IMR-90 (cell line): ENCODE measurements around the gene PDE4B. TPM values are rescaled to one million over a fixed set of nuclear protein-coding genes. Genes with fewer than 3 reads are reported as not detected.
A peak's percentile ranks its signal among the peaks of the same experiment; 100 is the strongest.

ENCODE experiments used
- ATAC-seq: fragments of 200-7000 bp; cut with Tn5 transposase; 2 replicates; pipeline ENCODE4 v1.9.1; 2020; ENCODE audit warnings: low read depth, mild to moderate bottlenecking, moderate library complexity
- BruUV-seq: library from RNA; stranded (reverse); fragments of 400-500 nt; replicated peaks from 2 replicates; lab custom pipeline; 2021; lab: Mats Ljungman, UMichigan
- CTCF ChIA-PET: fragments of 300-600 bp; formaldehyde crosslinking; extraction: SDS; loops from one replicate; lab custom pipeline; 2021; ENCODE audit warnings: antibody characterized with exemption; lab: Yijun Ruan, JAX
- POLR2A ChIA-PET: fragments of 300-600 bp; sonication (Branson Sonifier 250); formaldehyde crosslinking; loops from one replicate; lab custom pipeline; 2022; ENCODE audit warnings: antibody characterized with exemption; ENCODE audit not compliant: unreplicated experiment; lab: Charles Lee
- DNase-seq: peaks from one replicate; pipeline ENCODE4 v3.0.0; 2013
- H2AFZ ChIP-seq: replicated peaks from 2 replicates; pipeline ENCODE3; 2013; ENCODE audit warnings: low read length, mild to moderate bottlenecking; ENCODE audit not compliant: poor library complexity
- H2AK5ac ChIP-seq: 2 replicates; pipeline ENCODE4 v1.6.1; 2013; ENCODE audit warnings: low read depth, low read length, inconsistent platforms
- H2AK9ac ChIP-seq: replicated peaks from 2 replicates; pipeline ENCODE3; 2013; ENCODE audit warnings: mild to moderate bottlenecking, low read depth, low read length, moderate library complexity; ENCODE audit not compliant: poor library complexity
- H2BK120ac ChIP-seq: 2 replicates; pipeline ENCODE4 v1.6.1; 2013; ENCODE audit warnings: low read depth, low read length, inconsistent platforms
- H2BK15ac ChIP-seq: 3 replicates; pipeline ENCODE4 v1.6.1; 2013; ENCODE audit warnings: low read depth, low read length, inconsistent platforms
- H2BK20ac ChIP-seq: 2 replicates; pipeline ENCODE4 v1.6.1; 2013; ENCODE audit warnings: low read depth, mild to moderate bottlenecking, inconsistent platforms, low read length, moderate library complexity
- H2BK5ac ChIP-seq: 2 replicates; pipeline ENCODE4 v1.6.1; 2013; ENCODE audit warnings: mild to moderate bottlenecking, low read depth, low read length, inconsistent platforms; ENCODE audit not compliant: poor library complexity, severe bottlenecking
- H3K14ac ChIP-seq: replicated peaks from 2 replicates; pipeline ENCODE4 v1.6.1; 2013; ENCODE audit warnings: low read depth, low read length, inconsistent platforms
- H3K18ac ChIP-seq: 2 replicates; pipeline ENCODE4 v1.6.1; 2013; ENCODE audit warnings: low read depth, low read length, control low read depth
- H3K23ac ChIP-seq: 2 replicates; pipeline ENCODE4 v1.6.1; 2013; ENCODE audit warnings: low read depth, low read length, inconsistent platforms
- H3K27ac ChIP-seq: 2 replicates; pipeline ENCODE4 v1.5.1; 2013; ENCODE audit warnings: mild to moderate bottlenecking, control low read depth, low read length; ENCODE audit not compliant: insufficient read depth
- H3K27me3 ChIP-seq: 2 replicates; pipeline ENCODE4 v1.6.1; 2013; ENCODE audit warnings: low read length; ENCODE audit not compliant: control insufficient read depth, insufficient read depth
- H3K36me3 ChIP-seq: 2 replicates; pipeline ENCODE4 v1.6.1; 2013; ENCODE audit warnings: low read length, mixed read lengths; ENCODE audit not compliant: control insufficient read depth, insufficient read depth
- H3K4ac ChIP-seq: 2 replicates; pipeline ENCODE4 v1.6.1; 2013; ENCODE audit warnings: low read depth, low read length, inconsistent platforms
- H3K4me1 ChIP-seq: 2 replicates; pipeline ENCODE4 v1.6.1; 2013; ENCODE audit warnings: low read length, mixed read lengths; ENCODE audit not compliant: control insufficient read depth, insufficient read depth
- H3K4me2 ChIP-seq: 2 replicates; pipeline ENCODE4 v1.6.1; 2013; ENCODE audit warnings: low read depth, mild to moderate bottlenecking, control low read depth, low read length, moderate library complexity
- H3K4me3 ChIP-seq: 2 replicates; pipeline ENCODE4 v1.5.1; 2013; ENCODE audit warnings: low read depth, mild to moderate bottlenecking, control low read depth, low read length, moderate library complexity; ENCODE audit not compliant: insufficient read depth
- H3K56ac ChIP-seq: 2 replicates; pipeline ENCODE4 v1.6.1; 2013; ENCODE audit warnings: low read length, inconsistent platforms; ENCODE audit not compliant: insufficient read depth; ENCODE audit errors: extremely low read depth
- H3K79me1 ChIP-seq, 2 experiments: 2 replicates each; pipeline ENCODE4 v1.6.1; 2013; ENCODE audit warnings: low read length in 2 of 2, inconsistent platforms in 1 of 2, low read depth in 1 of 2
- H3K9ac ChIP-seq: 2 replicates; pipeline ENCODE4 v1.6.1; 2013; ENCODE audit warnings: low read depth, low read length, control low read depth
- H3K9me1 ChIP-seq: 2 replicates; pipeline ENCODE4 v1.6.1; 2013; ENCODE audit warnings: low read length, inconsistent platforms; ENCODE audit not compliant: insufficient read depth
- H3K9me3 ChIP-seq: 2 replicates; pipeline ENCODE4 v1.6.1; 2013; ENCODE audit warnings: low read length; ENCODE audit not compliant: control insufficient read depth, insufficient read depth
- H4K20me1 ChIP-seq: 2 replicates; pipeline ENCODE4 v1.6.1; 2013; ENCODE audit warnings: low read length, inconsistent platforms; ENCODE audit not compliant: insufficient read depth
- H4K5ac ChIP-seq: 2 replicates; pipeline ENCODE4 v1.6.1; 2013; ENCODE audit warnings: mild to moderate bottlenecking, low read depth, low read length, control low read depth
- H4K8ac ChIP-seq, 2 experiments: 2 replicates each; pipeline ENCODE4 v1.6.1; 2013; ENCODE audit warnings: low read depth in 2 of 2, low read length in 2 of 2, control low read depth in 1 of 2, inconsistent platforms in 1 of 2
- H4K91ac ChIP-seq: 2 replicates; pipeline ENCODE4 v1.6.1; 2013; ENCODE audit warnings: low read depth, low read length, inconsistent platforms; ENCODE audit not compliant: insufficient read depth
- BHLHE40 ChIP-seq: fragments of 150-350 bp; IDR thresholded peaks from 2 replicates; pipeline ENCODE4 v1.6.1; 2016; ENCODE audit warnings: mild to moderate bottlenecking, low read depth, low read length
- CEBPB ChIP-seq: IDR thresholded peaks from 2 replicates; pipeline ENCODE4 v1.6.1; 2012; ENCODE audit warnings: low read depth, low read length, improper control_type of control experiment
- CHD1 ChIP-seq: IDR thresholded peaks from 2 replicates; pipeline ENCODE4 v1.6.1; 2012; ENCODE audit warnings: low read depth, low read length, improper control_type of control experiment
- FOS ChIP-seq: fragments of 150-350 bp; IDR thresholded peaks from 2 replicates; pipeline ENCODE4 v1.6.1; 2016; ENCODE audit warnings: low read depth, low read length
- NFE2L2 ChIP-seq: fragments of 150-350 bp; IDR thresholded peaks from 2 replicates; pipeline ENCODE4 v1.6.1; 2016; ENCODE audit warnings: low read depth, mild to moderate bottlenecking, low read length
- POLR2A ChIP-seq: IDR thresholded peaks from 2 replicates; pipeline ENCODE4 v1.6.1; 2012; ENCODE audit warnings: mild to moderate bottlenecking, low read depth, low read length
- RAD21 ChIP-seq: IDR thresholded peaks from 2 replicates; pipeline ENCODE4 v1.6.1; 2012; ENCODE audit warnings: low read length, improper control_type of control experiment
- WGBS, 2 experiments: methylation state at CpG; one replicate each; pipeline versions ENCODE4 v1.1.5 to v1.1.7; 2013; ENCODE audit warnings: missing lambda C conversion rate in 2 of 2; ENCODE audit not compliant: insufficient read length in 1 of 2; ENCODE audit errors: extremely low coverage in 2 of 2; 5-methylcytosine and 5-hydroxymethylcytosine counted together
- dilution Hi-C: fragments of 300-500 bp; cut with HindIII; formaldehyde crosslinking; loops from one replicate; pipeline ENCODE4 v1.14.3; 2018; ENCODE audit warnings: low sequenced_read_pairs; ENCODE audit not compliant: unreplicated experiment
- in situ Hi-C: fragments of 300-500 bp; cut with MboI; formaldehyde crosslinking; loops from 3 replicates; pipeline ENCODE4 v1.14.3; 2019; ENCODE audit warnings: low sequenced_read_pairs, inconsistent platforms, mixed read lengths
- intact Hi-C: fragments of 100-400 bp; cut with micrococcal nuclease; formaldehyde crosslinking; loops from 2 replicates; pipeline ENCODE4 v1.10.0; 2022
- polyA plus RNA-seq, 3 experiments: library from polyadenylated mRNA; depleted of rRNA; stranded (reverse); fragments of >200 nt; gene quantifications; 2 replicates each; pipeline ENCODE4 v1.2.3, GENCODE V29; 2012; ENCODE audit warnings: low replicate concordance in 1 of 3
- total RNA-seq: library from RNA; depleted of rRNA; stranded (reverse); fragments of >200 nt; gene quantifications from 2 replicates; pipeline ENCODE4 v1.2.3, GENCODE V29; 2012
- TF ChIP-seq, protein P1 (sequence below): conservative IDR thresholded peaks from 2 replicates; pipeline ENCODE4 v1.5.1; 2012; ENCODE audit warnings: mild to moderate bottlenecking, low read depth, low read length, improper control_type of control experiment
- TF ChIP-seq, protein P2 (sequence below): fragments of 150-350 bp; IDR thresholded peaks from 2 replicates; pipeline ENCODE4 v1.6.1; 2017; ENCODE audit warnings: mild to moderate bottlenecking, antibody characterized with exemption, low read length, low read depth

PDE4B gene
- total and polyA plus RNA-seq, 2 of the 4 experiments (the other 2 are of a cell fraction), result 5.8 to 21.3 TPM

DNA sequence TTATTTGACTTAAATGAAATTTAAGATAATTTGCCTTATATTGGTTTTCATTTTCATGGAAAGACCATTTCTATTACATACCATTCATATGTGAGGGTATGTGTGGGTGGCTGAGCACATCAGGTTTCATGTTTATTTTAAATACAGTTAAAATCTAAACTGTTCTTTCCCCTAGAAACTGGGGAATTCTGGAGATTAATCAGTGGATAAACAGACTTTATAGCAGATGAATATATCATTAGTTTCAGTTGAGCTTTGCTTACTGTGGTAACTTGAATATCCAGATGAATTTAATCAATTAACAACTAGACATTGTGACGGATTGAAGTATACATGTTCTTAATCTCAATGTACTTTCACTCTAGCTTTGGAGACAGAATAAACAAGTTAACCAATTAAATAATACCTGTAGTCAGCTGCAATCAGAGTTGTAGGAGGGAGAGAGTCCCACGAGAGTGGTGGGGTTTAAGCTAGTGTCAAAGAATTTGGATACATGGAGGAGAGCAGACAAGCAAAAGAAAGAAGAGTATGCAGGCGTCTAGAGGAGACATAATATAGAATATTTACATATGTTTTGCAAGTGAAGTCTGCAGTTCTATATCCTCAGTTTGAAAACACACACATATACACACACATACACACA is 97.6 kb downstream of the PDE4B start:
- intact Hi-C loops, result no loop called here
- Histone ChIP-seq H3K36me3 (no peaks in the 10 kb centered on the region), H3K23ac (no peak overlapping the region), H3K4me1 (peaks cover 6% of the 10 kb centered on the region), H3K14ac (0 out of 2 replicates have a peak overlapping the region, but pooled peaks have one; percentile 30), H2AK9ac (no peak overlapping the region), H4K5ac (peak overlapping the region; percentile 49; the same call in 1 of the 2 replicates), H2BK20ac (no peak overlapping the region), H3K27ac (peak overlapping the region; percentile 60; the same call in 1 of the 2 replicates), H3K79me1 (no peaks in the 10 kb centered on the region), H4K20me1 (no peaks in the 10 kb centered on the region), H2BK120ac (0 out of 2 replicates have a peak overlapping the region, but pooled peaks have one; percentile 4), H3K18ac (peak overlapping the region; percentile 92), H3K4me3 (no peak overlapping the region), H2AFZ (no peak overlapping the region), H2BK5ac (no peak overlapping the region), H3K27me3 (no peaks in the 10 kb centered on the region), H2BK15ac (no peak overlapping the region), H4K91ac (peak overlapping the region; percentile 8; the same call in 1 of the 2 replicates), H3K9me3 (no peaks in the 10 kb centered on the region), H3K4ac (peak overlapping the region; percentile 17; the same call in 1 of the 2 replicates), H3K4me2 (peak overlapping the region; percentile 57), H3K9me1 (no peaks in the 10 kb centered on the region), H3K56ac (peak overlapping the region; percentile 4; the same call in 1 of the 2 replicates), H4K8ac (0 out of 4 replicates have a peak overlapping the region, but pooled peaks of 1 of the 2 experiments have one; percentile 70), H3K9ac (no peak overlapping the region), H2AK5ac (no peak overlapping the region)
- ATAC-seq (peak; percentile 85), DNase-seq (peak; percentile 82)
- ChIA-PET POLR2A (no interaction called here), CTCF (interaction anchor here (0.5 kb wide), 1 partner anchor 180 kb away, joined by 3 read pairs; no protein-coding TSS in a partner anchor)
- WGBS, 2 experiments, result no CpG with 5 or more reads among the region's 3 CpGs
- dilution Hi-C loops, result no loop called here
- TF ChIP-seq CHD1 (no peak), FOS (no peak), POLR2A (no peak), NFE2L2 (no peak), CEBPB (no peak), RAD21 (no peak), BHLHE40 (no peak)
- TF ChIP-seq, protein P1, sequence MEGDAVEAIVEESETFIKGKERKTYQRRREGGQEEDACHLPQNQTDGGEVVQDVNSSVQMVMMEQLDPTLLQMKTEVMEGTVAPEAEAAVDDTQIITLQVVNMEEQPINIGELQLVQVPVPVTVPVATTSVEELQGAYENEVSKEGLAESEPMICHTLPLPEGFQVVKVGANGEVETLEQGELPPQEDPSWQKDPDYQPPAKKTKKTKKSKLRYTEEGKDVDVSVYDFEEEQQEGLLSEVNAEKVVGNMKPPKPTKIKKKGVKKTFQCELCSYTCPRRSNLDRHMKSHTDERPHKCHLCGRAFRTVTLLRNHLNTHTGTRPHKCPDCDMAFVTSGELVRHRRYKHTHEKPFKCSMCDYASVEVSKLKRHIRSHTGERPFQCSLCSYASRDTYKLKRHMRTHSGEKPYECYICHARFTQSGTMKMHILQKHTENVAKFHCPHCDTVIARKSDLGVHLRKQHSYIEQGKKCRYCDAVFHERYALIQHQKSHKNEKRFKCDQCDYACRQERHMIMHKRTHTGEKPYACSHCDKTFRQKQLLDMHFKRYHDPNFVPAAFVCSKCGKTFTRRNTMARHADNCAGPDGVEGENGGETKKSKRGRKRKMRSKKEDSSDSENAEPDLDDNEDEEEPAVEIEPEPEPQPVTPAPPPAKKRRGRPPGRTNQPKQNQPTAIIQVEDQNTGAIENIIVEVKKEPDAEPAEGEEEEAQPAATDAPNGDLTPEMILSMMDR, result no peak
- TF ChIP-seq, protein P2, sequence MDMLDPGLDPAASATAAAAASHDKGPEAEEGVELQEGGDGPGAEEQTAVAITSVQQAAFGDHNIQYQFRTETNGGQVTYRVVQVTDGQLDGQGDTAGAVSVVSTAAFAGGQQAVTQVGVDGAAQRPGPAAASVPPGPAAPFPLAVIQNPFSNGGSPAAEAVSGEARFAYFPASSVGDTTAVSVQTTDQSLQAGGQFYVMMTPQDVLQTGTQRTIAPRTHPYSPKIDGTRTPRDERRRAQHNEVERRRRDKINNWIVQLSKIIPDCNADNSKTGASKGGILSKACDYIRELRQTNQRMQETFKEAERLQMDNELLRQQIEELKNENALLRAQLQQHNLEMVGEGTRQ, result no peak
- in situ Hi-C loops, result no loop called here
- BruUV-seq, result no TSS peak
